Dermis blood vessel endothelial cell (primary cell): ENCODE data around the gene MAML2. TPM values are rescaled to one million over a fixed set of nuclear protein-coding genes. Genes with fewer than 3 reads are reported as not detected.

ENCODE experiments used
- DNase-seq: peaks from one replicate; pipeline ENCODE4 v3.0.0; 2010
- total RNA-seq: library from RNA; depleted of rRNA; stranded (reverse); fragments of >200 nt; gene quantifications from 2 replicates; pipeline ENCODE4 v1.2.3, GENCODE V29; 2014

MAML2 gene
- total RNA-seq, 1 donor from 2014 or later = 6.3 TPM

GRCh38 chr11:96178049-96178886 lies 164.7 kb downstream of the MAML2 start:
- peak; percentile 67 for DNase-seq

- no peak for DNase-seq
These were observed 165.8 kb downstream of the MAML2 start for GRCh38 chr11:96177146-96177545.

GRCh38 chr11:96173906-96174305 lies 169.1 kb downstream of the MAML2 start:
- DNase-seq = no peak

- DNase-seq = no peak
These were observed 169.6 kb downstream of the MAML2 start for GRCh38 chr11:96173422-96173821.

GRCh38 chr11:96172604-96173003 lies 170.4 kb downstream of the MAML2 start:
- no peak for DNase-seq

GRCh38 chr11:96169250-96169649 lies 173.7 kb downstream of the MAML2 start:
- DNase-seq = no peak

- peak; percentile 70 for DNase-seq
These were observed 174.4 kb downstream of the MAML2 start for GRCh38 chr11:96168623-96169022.

- no peak for DNase-seq
These were observed 175.2 kb downstream of the MAML2 start for GRCh38 chr11:96167787-96168186.

- DNase-seq = no peak
These were observed 175.7 kb downstream of the MAML2 start for GRCh38 chr11:96167203-96167758.

GRCh38 chr11:96162816-96163499 lies 180.0 kb downstream of the MAML2 start:
- peak; percentile 97 for DNase-seq

- no peak for DNase-seq
These were observed 181.5 kb downstream of the MAML2 start for GRCh38 chr11:96161307-96162089.

GRCh38 chr11:96160732-96161306 lies 182.2 kb downstream of the MAML2 start:
- DNase-seq = no peak

GRCh38 chr11:96159968-96160367 lies 183.0 kb downstream of the MAML2 start:
- DNase-seq = no peak

GRCh38 chr11:96158126-96158525 lies 184.9 kb downstream of the MAML2 start:
- DNase-seq = no peak

GRCh38 chr11:96157517-96157873 lies 185.5 kb downstream of the MAML2 start:
- DNase-seq = no peak

GRCh38 chr11:96156379-96156722 lies 186.6 kb downstream of the MAML2 start:
- DNase-seq = no peak

- peak; percentile 93 for DNase-seq
These were observed 187.2 kb downstream of the MAML2 start for GRCh38 chr11:96155627-96156378.

GRCh38 chr11:96154802-96155520 lies 188.0 kb downstream of the MAML2 start:
- no peak for DNase-seq

GRCh38 chr11:96152623-96153022 lies 190.4 kb downstream of the MAML2 start:
- no peak for DNase-seq

- DNase-seq = no peak
These were observed 191.5 kb downstream of the MAML2 start for GRCh38 chr11:96151501-96151900.

- no peak for DNase-seq
These were observed 192.4 kb downstream of the MAML2 start for GRCh38 chr11:96150609-96151008.
